Left ventricle myocardium inferior (tissue), 1 donor: ENCODE measurements around the gene FABP2. TPM values are rescaled to one million over a fixed set of nuclear protein-coding genes. Genes with fewer than 3 reads are reported as not detected.
A peak's percentile ranks its signal among the peaks of the same experiment; 100 is the strongest.

Source experiments
- DNase-seq: peaks from one replicate; pipeline ENCODE4 v3.0.0-alpha.2; 2020
- H3K27ac ChIP-seq: fragments of 200-600 bp; replicated peaks from 2 replicates; pipeline ENCODE4 v1.8.0; 2021
- H3K27me3 ChIP-seq: fragments of 200-600 bp; 2 replicates; pipeline ENCODE4 v1.8.0; 2021; ENCODE audit warnings: low read depth
- H3K36me3 ChIP-seq: fragments of 200-600 bp; 2 replicates; pipeline ENCODE4 v1.8.0; 2021
- H3K4me1 ChIP-seq: fragments of 200-600 bp; 2 replicates; pipeline ENCODE4 v1.8.0; 2021
- H3K4me3 ChIP-seq: fragments of 200-600 bp; 2 replicates; pipeline ENCODE4 v1.8.0; 2021; ENCODE audit warnings: mild to moderate bottlenecking, moderate library complexity
- H3K9me3 ChIP-seq: fragments of 200-600 bp; replicated peaks from 2 replicates; pipeline ENCODE4 v1.8.0; 2021
- intact Hi-C: fragments of 100-400 bp; cut with micrococcal nuclease; formaldehyde crosslinking; loops from one replicate; pipeline ENCODE4 v1.11.0; 2022
- total RNA-seq: library from RNA; stranded (reverse); fragmentation: NEBNext Ultra II Directional; extraction: Animal tissue kit (Norgen Biotek cat#: 25700); gene quantifications from one replicate; pipeline ENCODE4 v1.2.1, GENCODE V29; 2021
- TF ChIP-seq, protein P1 (sequence below): fragments of 200-600 bp; IDR thresholded peaks from 2 replicates; pipeline ENCODE4 v1.8.0; 2021; ENCODE audit warnings: antibody characterized with exemption, mild to moderate bottlenecking, borderline replicate concordance
- donor health status: DM: no; HTN: yes; CAD: no; lungs with severe emphysema.

FABP2 gene
- total RNA-seq, 1 donor from 2014 or later = not detected

GRCh38 chr4:119315036-119315435 is 6.9 kb downstream of the FABP2 start:
- intact Hi-C loops = loop anchor here (10.0 kb wide), 1 partner anchor 740 kb away; no protein-coding TSS in a partner anchor
- TF ChIP-seq, protein P1, sequence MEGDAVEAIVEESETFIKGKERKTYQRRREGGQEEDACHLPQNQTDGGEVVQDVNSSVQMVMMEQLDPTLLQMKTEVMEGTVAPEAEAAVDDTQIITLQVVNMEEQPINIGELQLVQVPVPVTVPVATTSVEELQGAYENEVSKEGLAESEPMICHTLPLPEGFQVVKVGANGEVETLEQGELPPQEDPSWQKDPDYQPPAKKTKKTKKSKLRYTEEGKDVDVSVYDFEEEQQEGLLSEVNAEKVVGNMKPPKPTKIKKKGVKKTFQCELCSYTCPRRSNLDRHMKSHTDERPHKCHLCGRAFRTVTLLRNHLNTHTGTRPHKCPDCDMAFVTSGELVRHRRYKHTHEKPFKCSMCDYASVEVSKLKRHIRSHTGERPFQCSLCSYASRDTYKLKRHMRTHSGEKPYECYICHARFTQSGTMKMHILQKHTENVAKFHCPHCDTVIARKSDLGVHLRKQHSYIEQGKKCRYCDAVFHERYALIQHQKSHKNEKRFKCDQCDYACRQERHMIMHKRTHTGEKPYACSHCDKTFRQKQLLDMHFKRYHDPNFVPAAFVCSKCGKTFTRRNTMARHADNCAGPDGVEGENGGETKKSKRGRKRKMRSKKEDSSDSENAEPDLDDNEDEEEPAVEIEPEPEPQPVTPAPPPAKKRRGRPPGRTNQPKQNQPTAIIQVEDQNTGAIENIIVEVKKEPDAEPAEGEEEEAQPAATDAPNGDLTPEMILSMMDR = no peak
- Histone ChIP-seq H3K27ac (no peak overlapping the region), H3K4me1 (no peaks in the 10 kb centered on the region), H3K36me3 (no peaks in the 10 kb centered on the region), H3K9me3 (no peaks in the 10 kb centered on the region), H3K27me3 (no peaks in the 10 kb centered on the region), H3K4me3 (no peak overlapping the region)
- no peak for DNase-seq

DNA sequence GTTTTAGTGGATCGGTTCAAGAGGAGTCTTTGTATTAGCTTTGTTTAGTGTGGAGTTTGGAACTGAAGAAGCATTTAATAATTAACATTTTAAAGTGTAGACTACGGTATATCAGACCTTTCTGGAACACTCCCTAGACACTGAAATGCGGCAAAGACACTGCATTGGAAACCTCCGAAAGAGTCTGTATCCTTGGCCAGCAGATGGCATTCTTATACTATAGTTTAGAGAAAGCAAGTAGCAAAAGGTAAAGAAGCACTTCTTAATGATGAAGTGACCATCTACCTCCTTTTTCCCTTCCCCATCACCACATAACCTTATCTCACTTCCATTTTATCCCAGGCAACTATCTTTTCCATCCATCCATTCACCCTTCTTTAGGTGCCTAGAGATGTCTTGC is 7.6 kb downstream of the FABP2 start:
- Histone ChIP-seq H3K27ac (no peak overlapping the region), H3K36me3 (no peaks in the 10 kb centered on the region), H3K27me3 (no peaks in the 10 kb centered on the region), H3K4me3 (no peak overlapping the region), H3K9me3 (no peaks in the 10 kb centered on the region), H3K4me1 (no peaks in the 10 kb centered on the region)
- intact Hi-C loops = loop anchor here (10.0 kb wide), 1 partner anchor 740 kb away; no protein-coding TSS in a partner anchor
- TF ChIP-seq, protein P1 = peak; percentile 72
- no peak for DNase-seq

GRCh38 chr4:119313237-119313636 is 8.7 kb downstream of the FABP2 start:
- no peaks in the 10 kb centered on the region for H3K4me1 ChIP-seq
- intact Hi-C loops = loop anchor here (10.0 kb wide), 1 partner anchor 742 kb away; no protein-coding TSS in a partner anchor
- no peak overlapping the region for H3K4me3 ChIP-seq
- no peak for DNase-seq
- TF ChIP-seq, protein P1 = no peak
- H3K27me3 ChIP-seq = no peaks in the 10 kb centered on the region
- no peaks in the 10 kb centered on the region for H3K36me3 ChIP-seq
- no peak overlapping the region for H3K27ac ChIP-seq
- H3K9me3 ChIP-seq = no peaks in the 10 kb centered on the region

GRCh38 chr4:119310826-119311225 is 11.1 kb downstream of the FABP2 start:
- intact Hi-C loops = loop anchor here (10.0 kb wide), 1 partner anchor 744 kb away; no protein-coding TSS in a partner anchor
- DNase-seq = no peak
- TF ChIP-seq, protein P1 = no peak

GRCh38 chr4:119307606-119308005 is 14.3 kb downstream of the FABP2 start:
- Histone ChIP-seq H3K4me3 (no peak overlapping the region), H3K27me3 (no peaks in the 10 kb centered on the region), H3K9me3 (no peaks in the 10 kb centered on the region), H3K36me3 (no peaks in the 10 kb centered on the region), H3K27ac (no peak overlapping the region), H3K4me1 (peaks cover 4% of the 10 kb centered on the region)
- no peak for DNase-seq
- TF ChIP-seq, protein P1 = no peak
- intact Hi-C loops = no loop called here

More at GRCh38 chr4:119310826-119311225, 11.1 kb downstream of the FABP2 start:
- H3K27ac ChIP-seq = no peak overlapping the region
- H3K27me3 ChIP-seq = no peaks in the 10 kb centered on the region
- H3K4me1 ChIP-seq = peaks cover 4% of the 10 kb centered on the region
- H3K9me3 ChIP-seq = no peaks in the 10 kb centered on the region
- H3K36me3 ChIP-seq = no peaks in the 10 kb centered on the region
- no peak overlapping the region for H3K4me3 ChIP-seq
